Sigmoid colon (tissue), 3 donors: ENCODE measurements around the gene CAPN1.

Experiments
- CTCF ChIP-seq, 4 experiments: fragments of 450-650 bp in 3 of 4; fragments of 200-600 bp in 1 of 4; IDR thresholded peaks; one replicate each; pipeline ENCODE4 v1.5.1; 2016 to 2019; ENCODE audit warnings: antibody characterized with exemption in 4 of 4, mild to moderate bottlenecking in 3 of 4, moderate library complexity in 2 of 4
- POLR2A ChIP-seq, 2 donors: fragments of 450-650 bp; IDR thresholded peaks; one replicate each; pipeline ENCODE4 v1.6.1; 2016; ENCODE audit warnings: antibody characterized with exemption in 2 of 2, mild to moderate bottlenecking in 2 of 2, moderate library complexity in 2 of 2

GRCh38 chr11:65180877-65181568 lies 705 bp upstream of the CAPN1 start:
- peak; percentile 9 to 51 (median 35) for TF ChIP-seq CTCF (IDR thresholded peaks at IDR 0.05)
- no peak for TF ChIP-seq POLR2A (IDR thresholded peaks at IDR 0.05)
